Urinary bladder (tissue), 4 donors: ENCODE data around the gene TRPM2. TPM values are rescaled to one million over a fixed set of nuclear protein-coding genes. Genes with fewer than 3 reads are reported as not detected.

Experiments used
- DNase-seq: peaks from one replicate; pipeline ENCODE4 v3.0.0-alpha.2; 2015; ENCODE audit errors: extremely low spot score
- H3K27ac ChIP-seq: one replicate; pipeline ENCODE4 v1.5.1; 2013; ENCODE audit warnings: low read depth, mild to moderate bottlenecking, moderate library complexity
- H3K36me3 ChIP-seq: one replicate; pipeline ENCODE4 v1.6.1; 2013; ENCODE audit warnings: mild to moderate bottlenecking, moderate library complexity; ENCODE audit not compliant: insufficient read depth
- H3K4me1 ChIP-seq: one replicate; pipeline ENCODE4 v1.6.1; 2013; ENCODE audit warnings: mild to moderate bottlenecking, moderate library complexity; ENCODE audit not compliant: insufficient read depth
- H3K4me3 ChIP-seq: one replicate; pipeline ENCODE4 v1.5.1; 2013; ENCODE audit warnings: low read depth, low read length
- WGBS: extraction: QIAGEN DNeasy Blood & Tissue Kit; methylation state at CpG from one replicate; pipeline ENCODE4 v1.1.7; 2013; 5-methylcytosine and 5-hydroxymethylcytosine counted together
- polyA plus RNA-seq: library from polyadenylated mRNA; stranded (reverse); fragments of 200-250 nt; gene quantifications from one replicate; pipeline ENCODE4 v1.2.3, GENCODE V29; 2013
- total RNA-seq: library from RNA; depleted of rRNA; stranded (reverse); fragments of >200 nt; gene quantifications from one replicate; pipeline ENCODE4 v1.2.3, GENCODE V29; 2014
- donor health status: healthy with polysubstance abuse.
- donor health status: healthy.

Gene TRPM2
- total and polyA plus RNA-seq, 2 donors: 1.2 to 3.3 TPM

GRCh38 chr21:44349416-44349846 lies 4.0 kb upstream of the TRPM2 start:
- 74% methylated on average over 12 of the region's 12 CpGs for WGBS
- Histone ChIP-seq H3K4me1 (no peaks in the 10 kb centered on the region), H3K27ac (no peak overlapping the region), H3K36me3 (no peaks in the 10 kb centered on the region), H3K4me3 (no peak overlapping the region)
- no peak for DNase-seq

GRCh38 chr21:44349847-44350772 lies 3.3 kb upstream of the TRPM2 start:
- no peak overlapping the region for H3K4me3 ChIP-seq
- H3K27ac ChIP-seq: no peak overlapping the region
- no peak for DNase-seq
- no peaks in the 10 kb centered on the region for H3K4me1 ChIP-seq
- H3K36me3 ChIP-seq: no peaks in the 10 kb centered on the region
- 10% methylated on average over 112 of the region's 113 CpGs for WGBS

GRCh38 chr21:44350773-44351481 lies 2.5 kb upstream of the TRPM2 start:
- DNase-seq: no peak
- Histone ChIP-seq H3K27ac (no peak overlapping the region), H3K4me3 (no peak overlapping the region), H3K4me1 (no peaks in the 10 kb centered on the region), H3K36me3 (no peaks in the 10 kb centered on the region)
- WGBS: 25% methylated on average over 42 of the region's 42 CpGs

DNA sequence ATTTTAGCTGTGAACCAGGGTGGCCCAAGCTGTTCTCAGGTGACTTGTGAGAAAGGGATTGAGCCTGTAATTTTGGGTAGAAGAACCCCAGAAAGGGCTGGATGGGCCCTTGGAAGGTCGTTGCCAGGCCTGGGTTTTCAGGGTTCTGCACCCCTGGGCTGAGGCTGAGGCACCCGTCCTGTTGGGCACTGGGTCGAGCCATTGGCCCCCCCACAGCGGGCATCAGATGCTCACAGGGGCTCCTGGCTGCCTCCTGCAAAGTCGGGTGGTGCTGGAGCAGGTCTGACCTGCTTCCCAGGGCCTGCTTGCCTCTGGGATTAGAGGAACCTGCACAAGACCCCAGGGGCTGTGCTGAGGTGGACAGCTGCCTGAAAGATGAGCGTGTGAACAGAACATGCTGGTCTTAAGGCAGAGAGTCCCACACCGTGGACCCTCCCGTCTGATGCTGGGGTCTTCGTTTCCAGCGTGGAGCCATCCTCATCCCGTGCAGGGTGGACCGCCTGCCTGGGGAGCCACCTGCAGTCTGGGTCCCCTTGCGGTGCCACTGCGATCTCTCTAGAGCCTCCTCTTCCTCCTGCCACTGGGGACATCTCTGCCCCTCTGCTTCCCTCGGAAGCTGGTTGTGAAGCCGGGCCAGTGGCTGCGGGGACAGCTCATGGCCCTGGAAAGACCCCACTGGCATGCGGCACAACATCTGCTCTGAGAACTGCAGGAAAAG lies 1.7 kb upstream of the TRPM2 start:
- Histone ChIP-seq H3K27ac (no peak overlapping the region), H3K36me3 (no peaks in the 10 kb centered on the region), H3K4me1 (no peaks in the 10 kb centered on the region), H3K4me3 (no peak overlapping the region)
- 82% methylated on average over 18 of the region's 18 CpGs for WGBS
- DNase-seq: no peak

DNA sequence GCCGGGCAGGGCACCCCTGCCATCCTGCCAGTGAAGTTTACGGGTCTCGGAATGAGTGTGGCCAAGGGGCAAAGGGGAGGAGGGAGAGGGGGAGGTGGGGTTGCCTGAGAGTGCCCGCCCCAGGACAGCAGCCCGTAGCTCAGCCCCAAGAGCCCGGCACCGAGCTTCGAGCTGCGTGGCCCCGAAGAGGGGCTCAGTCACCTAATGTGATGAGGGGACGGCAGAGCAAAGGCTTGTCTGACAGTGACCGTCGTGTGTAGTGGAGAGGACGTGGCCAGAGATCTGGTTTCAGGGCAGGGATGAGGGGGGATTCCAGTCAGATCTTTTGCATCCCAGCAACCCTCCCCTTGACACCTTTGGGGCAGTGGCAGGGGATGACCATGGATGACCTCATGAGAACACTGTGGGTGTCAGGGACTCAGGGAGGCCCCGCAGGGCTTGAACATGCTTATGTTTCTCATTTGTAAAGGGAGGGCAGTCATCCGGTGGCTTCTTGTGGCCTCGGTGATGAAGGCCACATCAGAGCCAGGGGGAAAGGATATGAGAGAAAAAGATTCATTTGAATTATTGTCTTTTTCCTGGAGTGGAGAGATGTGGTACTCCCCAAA lies 1.1 kb upstream of the TRPM2 start:
- no peak for DNase-seq
- WGBS: 73% methylated on average over 17 of the region's 17 CpGs
- H3K27ac ChIP-seq: no peak overlapping the region
- no peaks in the 10 kb centered on the region for H3K4me1 ChIP-seq
- no peaks in the 10 kb centered on the region for H3K36me3 ChIP-seq
- no peak overlapping the region for H3K4me3 ChIP-seq

DNA sequence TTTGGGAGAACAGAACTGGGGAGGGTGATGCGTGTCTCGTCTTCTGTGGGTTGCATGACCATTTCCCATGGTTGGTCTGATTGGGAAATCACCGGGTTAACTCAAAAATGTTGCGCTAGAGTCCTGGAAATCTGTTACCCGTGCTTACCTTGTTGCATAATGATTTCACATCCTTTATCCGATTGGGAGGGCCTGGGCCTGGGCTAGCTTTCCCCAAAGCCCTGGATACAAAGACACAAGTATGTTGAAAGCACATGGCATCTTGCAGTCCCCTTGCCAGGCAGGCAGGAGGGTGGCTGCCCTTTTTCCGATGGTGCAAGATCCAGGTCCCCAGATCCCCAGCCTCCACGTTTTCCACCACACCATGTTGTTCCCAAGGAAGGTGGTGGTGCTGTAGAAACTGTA lies 582 bp downstream of the TRPM2 start:
- H3K36me3 ChIP-seq: no peaks in the 10 kb centered on the region
- WGBS: 73% methylated on average over 8 of the region's 8 CpGs
- no peaks in the 10 kb centered on the region for H3K4me1 ChIP-seq
- H3K27ac ChIP-seq: no peak overlapping the region
- DNase-seq: no peak
- H3K4me3 ChIP-seq: no peak overlapping the region

GRCh38 chr21:44354775-44355771 lies 1.7 kb downstream of the TRPM2 start:
- Histone ChIP-seq H3K4me1 (no peaks in the 10 kb centered on the region), H3K27ac (no peak overlapping the region), H3K4me3 (no peak overlapping the region), H3K36me3 (no peaks in the 10 kb centered on the region)
- no peak for DNase-seq
- WGBS: 80% methylated on average over 24 of the region's 24 CpGs

DNA sequence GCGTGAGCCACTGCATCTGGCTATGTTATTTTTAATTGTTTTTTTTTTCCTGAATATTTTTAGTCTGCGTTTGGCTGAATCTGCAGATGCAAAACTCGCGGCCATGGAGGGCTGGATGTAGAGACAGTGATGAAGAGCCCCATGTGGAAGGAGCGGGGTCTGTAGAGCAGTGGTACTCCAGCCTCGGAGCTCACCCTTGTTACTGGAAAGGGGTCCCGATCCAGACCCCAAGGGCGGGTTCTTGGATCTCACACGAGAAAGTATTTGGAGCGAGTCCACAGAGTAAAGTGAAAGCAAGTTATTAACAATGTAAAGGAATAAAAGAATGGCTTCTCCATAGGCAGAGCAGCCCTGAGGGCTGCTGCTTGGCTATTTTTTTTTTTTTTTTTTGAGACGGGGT lies 2.7 kb downstream of the TRPM2 start:
- 85% methylated on average over 11 of the region's 11 CpGs for WGBS
- no peaks in the 10 kb centered on the region for H3K4me1 ChIP-seq
- no peaks in the 10 kb centered on the region for H3K36me3 ChIP-seq
- no peak for DNase-seq
- H3K27ac ChIP-seq: no peak overlapping the region
- no peak overlapping the region for H3K4me3 ChIP-seq

DNA sequence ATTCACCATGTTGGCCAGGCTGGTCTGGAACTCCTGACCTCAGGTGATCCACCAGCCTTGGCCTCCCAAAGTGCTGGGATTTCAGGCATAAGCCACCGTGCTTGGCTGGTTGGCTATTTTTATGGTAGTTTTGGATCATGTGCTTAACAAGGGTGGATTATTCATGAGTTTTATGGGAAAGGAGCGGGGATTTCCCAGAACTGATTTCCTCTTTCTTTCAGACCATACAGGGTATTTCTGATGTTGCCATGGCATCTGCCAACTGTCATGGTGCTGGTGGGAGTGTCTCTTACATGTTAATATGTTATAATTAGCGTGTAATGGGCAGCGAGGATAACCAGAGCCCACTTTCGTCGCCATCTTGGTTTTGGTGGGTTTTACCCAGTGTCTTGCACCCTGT lies 3.2 kb downstream of the TRPM2 start:
- no peak overlapping the region for H3K4me3 ChIP-seq
- no peak for DNase-seq
- 87% methylated on average over 6 of the region's 6 CpGs for WGBS
- no peaks in the 10 kb centered on the region for H3K4me1 ChIP-seq
- H3K27ac ChIP-seq: no peak overlapping the region
- H3K36me3 ChIP-seq: no peaks in the 10 kb centered on the region

DNA sequence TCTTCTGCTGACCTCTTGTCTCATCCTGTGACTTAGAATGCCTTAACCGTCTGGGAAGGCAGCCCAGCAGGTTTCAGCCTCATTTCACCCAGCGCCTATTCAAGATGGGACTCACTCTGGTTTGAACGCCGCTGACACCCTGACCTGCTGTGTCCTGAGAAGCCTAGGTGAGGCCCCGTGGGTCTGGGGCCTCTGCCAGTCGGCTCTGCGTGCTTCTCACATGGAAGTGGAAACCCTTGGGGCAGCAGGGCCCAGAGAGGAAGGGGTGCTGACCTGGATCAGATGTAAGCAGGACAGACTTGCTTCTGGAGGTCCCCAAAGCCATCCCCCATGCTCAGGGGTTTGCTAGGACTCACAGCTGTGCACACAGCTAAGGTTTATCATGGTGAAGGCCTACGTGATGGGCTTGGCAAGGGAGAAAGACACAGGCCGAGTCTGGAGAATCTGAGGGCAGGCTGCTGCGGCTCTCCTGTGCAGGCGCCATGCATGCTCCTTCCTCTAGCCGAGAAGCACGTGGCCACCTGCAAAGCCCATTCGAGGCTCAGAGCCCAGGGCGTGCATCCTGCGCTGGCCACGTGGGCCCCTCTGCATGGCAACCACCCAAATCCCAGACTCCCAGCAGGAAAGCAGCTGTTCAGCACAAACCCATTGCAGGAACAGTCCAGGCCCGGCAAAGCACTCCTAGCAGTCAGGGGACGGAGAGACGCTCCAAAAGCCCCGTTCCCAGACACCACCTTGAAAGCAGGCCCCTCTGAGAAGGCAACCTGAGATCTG lies 3.8 kb downstream of the TRPM2 start:
- Histone ChIP-seq H3K36me3 (no peaks in the 10 kb centered on the region), H3K4me1 (no peaks in the 10 kb centered on the region), H3K27ac (no peak overlapping the region), H3K4me3 (no peak overlapping the region)
- no peak for DNase-seq
- WGBS: 75% methylated on average over 21 of the region's 21 CpGs

DNA sequence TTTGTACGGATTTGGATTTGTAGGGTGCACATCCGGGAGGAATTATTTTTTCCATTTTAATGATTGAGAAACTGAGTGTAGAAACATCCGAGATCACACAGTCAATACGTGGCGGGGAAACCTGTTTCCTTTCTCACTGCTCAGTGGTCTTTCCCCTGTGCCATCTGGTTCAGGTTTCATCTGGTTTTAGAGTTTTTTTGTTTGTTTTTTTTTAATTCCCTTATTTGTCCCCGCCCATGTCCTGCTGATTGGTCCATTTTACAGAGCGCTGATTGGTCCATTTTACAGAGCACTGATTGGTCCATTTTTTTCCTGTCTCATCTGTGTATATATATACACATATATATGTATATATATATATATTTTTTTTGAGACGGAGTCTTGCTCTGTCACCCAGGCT lies 6.0 kb downstream of the TRPM2 start:
- Histone ChIP-seq H3K36me3 (no peaks in the 10 kb centered on the region), H3K4me1 (no peaks in the 10 kb centered on the region), H3K27ac (no peak overlapping the region), H3K4me3 (no peak overlapping the region)
- no peak for DNase-seq
- WGBS: 83% methylated on average over 8 of the region's 8 CpGs

DNA sequence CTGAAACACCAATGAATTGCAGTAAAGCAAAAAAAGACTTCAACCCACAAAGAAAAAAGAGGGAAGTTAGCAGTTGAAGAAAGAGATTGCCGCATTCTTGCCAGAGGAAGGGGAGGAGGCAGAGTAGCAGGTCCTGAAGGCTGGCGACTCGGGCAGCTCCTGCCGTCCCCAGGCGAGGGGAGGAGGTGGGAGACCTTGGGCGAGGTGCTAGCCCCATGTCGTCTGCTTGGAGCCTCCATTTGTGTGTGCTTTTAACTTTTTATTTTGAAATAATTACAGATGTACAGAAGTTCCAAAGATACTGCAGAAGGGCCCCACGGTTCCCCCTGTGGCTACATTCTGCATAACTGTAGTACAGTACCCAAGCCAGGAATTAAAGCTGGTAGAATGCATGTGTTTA lies 6.7 kb downstream of the TRPM2 start:
- Histone ChIP-seq H3K27ac (no peak overlapping the region), H3K4me3 (no peak overlapping the region), H3K4me1 (no peaks in the 10 kb centered on the region), H3K36me3 (no peaks in the 10 kb centered on the region)
- WGBS: 54% methylated on average over 8 of the region's 8 CpGs
- no peak for DNase-seq
